Ishikawa (cell line): Measurements from ENCODE around the gene SMIM35.

Source experiments
- CEBPB ChIP-seq: IDR thresholded peaks from 2 replicates; pipeline ENCODE4 v1.6.1; 2012
- CREB1 ChIP-seq: IDR thresholded peaks from 2 replicates; pipeline ENCODE4 v1.6.1; 2012; ENCODE audit warnings: low read depth
- EGR1 ChIP-seq: IDR thresholded peaks from 2 replicates; pipeline ENCODE4 v1.6.1; 2012
- EP300 ChIP-seq: IDR thresholded peaks from 2 replicates; pipeline ENCODE4 v1.6.1; 2012; ENCODE audit warnings: borderline replicate concordance
- FOXM1 ChIP-seq: IDR thresholded peaks from 2 replicates; pipeline ENCODE4 v1.6.1; 2012; ENCODE audit warnings: low read depth, borderline replicate concordance
- NFIC ChIP-seq: IDR thresholded peaks from 2 replicates; pipeline ENCODE4 v1.6.1; 2012
- RAD21 ChIP-seq: IDR thresholded peaks from 2 replicates; pipeline ENCODE4 v1.6.1; 2012; ENCODE audit warnings: low read depth
- TAF1 ChIP-seq: IDR thresholded peaks from 2 replicates; pipeline ENCODE4 v1.6.1; 2012; ENCODE audit warnings: low read depth, mild to moderate bottlenecking
- TCF12 ChIP-seq: IDR thresholded peaks from 2 replicates; pipeline ENCODE4 v1.6.1; 2012; ENCODE audit warnings: low read depth
- TEAD4 ChIP-seq: IDR thresholded peaks from 2 replicates; pipeline ENCODE4 v1.6.1; 2012
- USF1 ChIP-seq: IDR thresholded peaks from 2 replicates; pipeline ENCODE4 v1.6.1; 2012
- YY1 ChIP-seq: IDR thresholded peaks from 2 replicates; pipeline ENCODE4 v1.6.1; 2012; ENCODE audit warnings: low read depth
- TF ChIP-seq, protein P1 (sequence below): IDR thresholded peaks from 2 replicates; pipeline ENCODE4 v1.6.1; 2012
- TF ChIP-seq, protein P2 (sequence below): IDR thresholded peaks from 2 replicates; pipeline ENCODE4 v1.6.1; 2012; ENCODE audit warnings: low read depth, mild to moderate bottlenecking

DNA sequence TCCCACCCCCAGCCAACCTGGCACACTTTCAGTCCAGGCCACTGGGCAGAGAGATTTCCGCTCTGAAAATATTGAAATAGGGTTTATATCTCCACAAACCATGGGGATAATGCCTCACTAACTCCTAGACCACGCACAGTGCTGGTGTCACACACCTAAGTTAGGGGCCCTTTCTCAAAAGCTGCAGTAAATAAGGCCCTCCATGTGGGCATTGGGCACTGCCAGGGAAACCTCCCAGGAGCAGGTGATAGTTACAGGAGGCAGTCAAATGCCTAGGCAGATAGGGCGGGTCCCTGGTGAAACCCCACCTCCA is 103.6 kb downstream of the SMIM35 start:
- TF ChIP-seq TCF12 (no peak), YY1 (no peak), EP300 (no peak), RAD21 (no peak), USF1 (no peak), CEBPB (no peak), TAF1 (no peak), NFIC (no peak), CREB1 (no peak), TEAD4 (no peak), EGR1 (no peak), FOXM1 (no peak)
- TF ChIP-seq, protein P1, sequence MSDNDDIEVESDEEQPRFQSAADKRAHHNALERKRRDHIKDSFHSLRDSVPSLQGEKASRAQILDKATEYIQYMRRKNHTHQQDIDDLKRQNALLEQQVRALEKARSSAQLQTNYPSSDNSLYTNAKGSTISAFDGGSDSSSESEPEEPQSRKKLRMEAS: no peak
- TF ChIP-seq, protein P2, sequence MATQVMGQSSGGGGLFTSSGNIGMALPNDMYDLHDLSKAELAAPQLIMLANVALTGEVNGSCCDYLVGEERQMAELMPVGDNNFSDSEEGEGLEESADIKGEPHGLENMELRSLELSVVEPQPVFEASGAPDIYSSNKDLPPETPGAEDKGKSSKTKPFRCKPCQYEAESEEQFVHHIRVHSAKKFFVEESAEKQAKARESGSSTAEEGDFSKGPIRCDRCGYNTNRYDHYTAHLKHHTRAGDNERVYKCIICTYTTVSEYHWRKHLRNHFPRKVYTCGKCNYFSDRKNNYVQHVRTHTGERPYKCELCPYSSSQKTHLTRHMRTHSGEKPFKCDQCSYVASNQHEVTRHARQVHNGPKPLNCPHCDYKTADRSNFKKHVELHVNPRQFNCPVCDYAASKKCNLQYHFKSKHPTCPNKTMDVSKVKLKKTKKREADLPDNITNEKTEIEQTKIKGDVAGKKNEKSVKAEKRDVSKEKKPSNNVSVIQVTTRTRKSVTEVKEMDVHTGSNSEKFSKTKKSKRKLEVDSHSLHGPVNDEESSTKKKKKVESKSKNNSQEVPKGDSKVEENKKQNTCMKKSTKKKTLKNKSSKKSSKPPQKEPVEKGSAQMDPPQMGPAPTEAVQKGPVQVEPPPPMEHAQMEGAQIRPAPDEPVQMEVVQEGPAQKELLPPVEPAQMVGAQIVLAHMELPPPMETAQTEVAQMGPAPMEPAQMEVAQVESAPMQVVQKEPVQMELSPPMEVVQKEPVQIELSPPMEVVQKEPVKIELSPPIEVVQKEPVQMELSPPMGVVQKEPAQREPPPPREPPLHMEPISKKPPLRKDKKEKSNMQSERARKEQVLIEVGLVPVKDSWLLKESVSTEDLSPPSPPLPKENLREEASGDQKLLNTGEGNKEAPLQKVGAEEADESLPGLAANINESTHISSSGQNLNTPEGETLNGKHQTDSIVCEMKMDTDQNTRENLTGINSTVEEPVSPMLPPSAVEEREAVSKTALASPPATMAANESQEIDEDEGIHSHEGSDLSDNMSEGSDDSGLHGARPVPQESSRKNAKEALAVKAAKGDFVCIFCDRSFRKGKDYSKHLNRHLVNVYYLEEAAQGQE: no peak
